Muscle layer of duodenum (tissue), 2 donors: ENCODE data around the gene EDC3.
"Not testable (repeated sequence)": the region's sequence is repeated elsewhere in the genome, so short reads cannot be mapped to it uniquely, and the experiment has no call there.

Experiments used
- H3K27ac ChIP-seq: one replicate; pipeline ENCODE4 v1.7.0; 2013; ENCODE audit warnings: mild to moderate bottlenecking, low read length
- H3K27me3 ChIP-seq: one replicate; pipeline ENCODE4 v1.7.0; 2013; ENCODE audit warnings: low read depth, mild to moderate bottlenecking, control low read depth, low read length
- H3K36me3 ChIP-seq, 2 donors: one replicate each; pipeline ENCODE4 v1.7.0; 2013; ENCODE audit warnings: low read length in 2 of 2, control low read depth in 1 of 2, mild to moderate bottlenecking in 1 of 2; ENCODE audit not compliant: insufficient read depth in 2 of 2, control insufficient read depth in 1 of 2
- H3K4me1 ChIP-seq, 2 donors: one replicate each; pipeline ENCODE4 v1.7.0; 2013; ENCODE audit warnings: low read length in 2 of 2, mild to moderate bottlenecking in 2 of 2, control low read depth in 1 of 2, moderate library complexity in 1 of 2; ENCODE audit not compliant: insufficient read depth in 2 of 2, control insufficient read depth in 1 of 2
- H3K4me3 ChIP-seq, 2 donors: one replicate each; pipeline ENCODE4 v1.7.0; 2013; ENCODE audit warnings: low read length in 2 of 2, low read depth in 1 of 2, mild to moderate bottlenecking in 1 of 2
- H3K9me3 ChIP-seq, 2 donors: one replicate each; pipeline ENCODE4 v1.7.0; 2013; ENCODE audit warnings: low read length in 2 of 2, control low read depth in 1 of 2, mild to moderate bottlenecking in 1 of 2; ENCODE audit not compliant: control insufficient read depth in 1 of 2
- donor health status: healthy.

EDC3 gene

DNA sequence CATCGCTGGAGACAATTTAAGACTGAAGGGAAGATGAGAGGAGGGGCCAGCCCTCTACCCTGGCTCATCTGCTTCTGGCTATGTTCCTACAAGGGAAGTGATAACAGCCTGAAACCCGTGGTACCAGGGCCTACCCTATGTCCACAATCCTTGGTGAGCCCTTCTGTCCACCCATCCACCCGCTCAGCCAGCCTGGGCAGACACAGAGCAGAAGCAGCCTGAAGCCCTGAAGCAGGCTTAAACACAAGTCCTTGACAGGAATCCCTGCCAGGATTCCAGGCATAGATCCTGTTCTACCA, 64.8 kb downstream of the EDC3 start:
- H3K4me1 ChIP-seq, result no peaks in the 10 kb centered on the region
- H3K4me3 ChIP-seq, result no peak overlapping the region
- no peaks in the 10 kb centered on the region for H3K9me3 ChIP-seq
- H3K27me3 ChIP-seq, result no peaks in the 10 kb centered on the region
- H3K27ac ChIP-seq, result no peak overlapping the region
- H3K36me3 ChIP-seq, result peaks cover 86 to 95% of the 10 kb centered on the region in 2 donors

DNA sequence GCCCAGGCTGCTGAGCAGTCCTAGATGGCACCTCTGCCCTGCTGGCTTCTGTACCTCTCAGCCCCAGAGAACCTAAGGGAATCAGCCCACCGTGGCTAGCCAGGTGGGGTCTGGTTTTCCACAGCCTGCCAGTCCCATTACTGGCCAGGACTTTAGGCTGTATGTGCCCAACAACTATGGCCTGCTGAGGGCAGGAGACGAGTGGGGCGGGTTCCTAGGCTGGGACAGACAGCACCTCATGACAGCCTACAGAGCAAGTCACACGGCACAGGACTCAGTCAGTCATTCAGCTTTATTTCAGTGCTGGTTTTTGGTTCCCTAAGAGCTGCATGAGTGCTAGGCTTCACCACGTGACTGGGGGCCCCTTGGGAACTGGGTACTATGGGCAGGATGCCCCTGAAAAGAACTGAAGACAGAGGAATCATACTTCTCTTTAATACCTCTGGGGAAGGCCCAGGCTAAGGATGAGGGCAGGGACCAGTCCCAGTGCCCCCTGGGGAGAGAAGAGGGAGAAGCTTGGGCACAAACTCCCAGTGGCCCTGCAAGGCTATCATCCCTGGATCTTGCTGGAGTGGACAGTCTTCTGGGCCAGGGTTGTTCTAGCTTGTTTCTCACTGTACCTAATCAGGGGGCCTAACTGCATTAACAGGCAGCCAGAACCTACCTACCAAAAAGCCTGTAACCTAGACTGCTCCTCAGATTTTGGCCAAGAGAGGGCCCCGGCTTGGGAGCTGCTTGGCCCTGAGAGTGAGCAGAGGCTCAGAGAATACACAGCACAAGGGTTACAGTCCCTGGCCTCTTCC, 65.3 kb downstream of the EDC3 start:
- Histone ChIP-seq H3K4me1 (no peaks in the 10 kb centered on the region), H3K4me3 (no peak overlapping the region), H3K27me3 (no peaks in the 10 kb centered on the region), H3K9me3 (no peaks in the 10 kb centered on the region), H3K27ac (no peak overlapping the region), H3K36me3 (peaks cover 86 to 95% of the 10 kb centered on the region in 2 donors)

DNA sequence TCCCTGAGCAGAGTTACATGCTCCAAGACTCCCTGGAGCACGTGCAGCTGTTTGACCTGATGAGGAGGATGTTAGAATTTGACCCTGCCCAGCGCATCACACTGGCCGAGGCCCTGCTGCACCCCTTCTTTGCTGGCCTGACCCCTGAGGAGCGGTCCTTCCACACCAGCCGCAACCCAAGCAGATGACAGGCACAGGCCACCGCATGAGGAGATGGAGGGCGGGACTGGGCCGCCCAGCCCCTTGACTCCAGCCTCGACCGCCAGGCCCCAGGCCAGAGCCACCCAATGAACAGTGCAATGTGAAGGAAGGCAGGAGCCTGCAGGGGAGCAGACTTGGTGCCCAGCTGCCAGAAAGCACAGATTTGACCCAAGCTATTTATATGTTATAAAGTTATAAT, 66.1 kb downstream of the EDC3 start:
- H3K27me3 ChIP-seq, H3K4me1 ChIP-seq, H3K9me3 ChIP-seq, H3K4me3 ChIP-seq, H3K27ac ChIP-seq: not testable (repeated sequence)
- H3K36me3 ChIP-seq, result peaks cover 87 to 98% of the 10 kb centered on the region in 2 donors

GRCh38 chr15:74628949-74629348, 66.9 kb downstream of the EDC3 start:
- no peaks in the 10 kb centered on the region for H3K27me3 ChIP-seq
- no peak overlapping the region for H3K27ac ChIP-seq
- no peaks in the 10 kb centered on the region for H3K9me3 ChIP-seq
- H3K4me1 ChIP-seq, result no peaks in the 10 kb centered on the region
- no peak overlapping the region for H3K4me3 ChIP-seq
- peaks cover 87 to 98% of the 10 kb centered on the region in 2 donors for H3K36me3 ChIP-seq

GRCh38 chr15:74628199-74628598, 67.6 kb downstream of the EDC3 start:
- H3K4me1 ChIP-seq, result no peaks in the 10 kb centered on the region
- no peaks in the 10 kb centered on the region for H3K9me3 ChIP-seq
- H3K27ac ChIP-seq, result no peak overlapping the region
- peaks cover 87 to 98% of the 10 kb centered on the region in 2 donors for H3K36me3 ChIP-seq
- H3K27me3 ChIP-seq, result no peaks in the 10 kb centered on the region
- H3K4me3 ChIP-seq, result no peak overlapping the region

GRCh38 chr15:74627766-74628165, 68.1 kb downstream of the EDC3 start:
- Histone ChIP-seq H3K36me3 (peaks cover 89 to 98% of the 10 kb centered on the region in 2 donors), H3K4me1 (no peaks in the 10 kb centered on the region), H3K9me3 (no peaks in the 10 kb centered on the region), H3K27me3 (no peaks in the 10 kb centered on the region), H3K4me3 (no peak overlapping the region), H3K27ac (no peak overlapping the region)

DNA sequence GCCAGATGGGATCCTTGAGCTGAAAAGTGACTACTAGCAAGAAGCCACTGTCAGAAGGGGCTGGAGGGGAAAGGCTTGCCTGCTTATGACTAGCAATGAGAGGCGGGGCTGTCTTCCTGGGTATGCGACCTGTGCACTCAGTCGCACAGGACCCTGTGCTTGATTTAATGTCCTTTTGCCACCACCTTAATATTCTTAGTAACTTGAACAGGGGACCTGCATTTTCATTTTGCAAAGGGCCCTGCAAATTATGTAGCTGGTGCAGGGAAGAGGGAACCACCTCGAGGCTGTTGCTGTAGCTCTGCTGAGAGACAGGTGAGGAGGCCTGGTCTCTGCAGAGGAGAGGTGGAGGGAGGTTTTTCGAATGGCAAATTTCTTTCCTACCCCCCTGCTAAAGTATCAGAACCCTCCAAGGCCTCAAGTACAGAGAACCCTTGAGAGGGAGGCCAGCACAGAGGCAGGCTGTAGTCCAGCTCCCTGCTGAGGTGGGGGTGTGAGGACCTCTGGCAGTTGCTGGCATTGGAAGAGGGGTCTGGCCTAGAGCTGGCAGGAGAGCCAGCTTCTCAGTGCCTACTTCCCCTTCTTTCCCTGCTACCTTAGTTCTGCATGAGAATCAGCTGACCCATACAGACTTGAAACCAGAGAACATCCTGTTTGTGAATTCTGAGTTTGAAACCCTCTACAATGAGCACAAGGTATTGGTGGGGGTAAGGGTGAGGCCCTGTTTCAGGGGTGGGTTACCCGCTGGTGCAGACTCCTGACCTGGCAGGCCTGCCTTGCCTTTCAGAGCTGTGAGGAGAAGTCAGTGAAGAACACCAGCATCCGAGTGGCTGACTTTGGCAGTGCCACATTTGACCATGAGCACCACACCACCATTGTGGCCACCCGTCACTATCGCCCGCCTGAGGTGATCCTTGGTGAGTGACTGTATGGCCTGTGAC, 68.8 kb downstream of the EDC3 start:
- no peaks in the 10 kb centered on the region for H3K4me1 ChIP-seq
- no peak overlapping the region for H3K27ac ChIP-seq
- no peaks in the 10 kb centered on the region for H3K27me3 ChIP-seq
- no peaks in the 10 kb centered on the region for H3K9me3 ChIP-seq
- H3K36me3 ChIP-seq, result peaks cover 89 to 98% of the 10 kb centered on the region in 2 donors
- no peak overlapping the region for H3K4me3 ChIP-seq

DNA sequence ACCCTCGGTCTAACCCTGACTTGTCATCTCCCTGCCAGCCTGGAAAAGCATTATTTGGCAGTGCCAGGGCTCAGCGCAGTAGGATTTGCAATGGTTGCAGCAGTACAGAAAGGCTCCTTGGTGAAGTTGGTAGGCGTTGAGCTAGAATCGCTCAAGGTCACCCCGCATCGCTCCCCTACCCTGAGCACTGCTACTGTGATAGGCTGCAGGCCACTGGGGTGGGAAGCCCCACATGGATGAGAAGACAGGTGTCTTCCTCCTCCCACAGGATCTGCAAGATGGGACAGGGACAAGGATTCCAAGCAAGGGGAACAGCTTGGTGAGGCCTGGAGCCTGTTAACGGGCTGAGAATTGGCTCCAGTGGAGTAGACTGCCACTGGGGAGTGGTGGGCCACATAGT, 69.5 kb downstream of the EDC3 start:
- peaks cover 0 to under 1% of the 10 kb centered on the region in 2 donors for H3K4me1 ChIP-seq
- no peaks in the 10 kb centered on the region for H3K27me3 ChIP-seq
- no peak overlapping the region for H3K4me3 ChIP-seq
- H3K27ac ChIP-seq, result no peak overlapping the region
- peaks cover 93 to 100% of the 10 kb centered on the region in 2 donors for H3K36me3 ChIP-seq
- H3K9me3 ChIP-seq, result no peaks in the 10 kb centered on the region

DNA sequence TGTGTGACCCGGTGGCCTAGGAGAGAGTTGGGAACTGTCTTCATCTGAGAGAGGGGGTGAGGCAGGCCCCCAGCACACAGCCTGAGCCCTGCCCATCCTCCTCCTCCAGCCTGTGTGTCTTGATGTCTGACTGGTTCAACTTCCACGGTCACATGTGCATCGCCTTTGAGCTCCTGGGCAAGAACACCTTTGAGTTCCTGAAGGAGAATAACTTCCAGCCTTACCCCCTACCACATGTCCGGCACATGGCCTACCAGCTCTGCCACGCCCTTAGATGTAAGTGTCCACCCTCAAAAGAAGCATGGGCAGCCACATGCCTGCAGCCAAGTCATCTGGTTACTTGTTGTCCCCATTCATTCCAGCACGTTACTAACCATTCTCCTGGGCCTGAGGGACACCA, 70.1 kb downstream of the EDC3 start:
- H3K27ac ChIP-seq, result no peak overlapping the region
- H3K4me1 ChIP-seq, result peaks cover 0 to 7% of the 10 kb centered on the region in 2 donors
- no peaks in the 10 kb centered on the region for H3K27me3 ChIP-seq
- no peaks in the 10 kb centered on the region for H3K9me3 ChIP-seq
- H3K4me3 ChIP-seq, result no peak overlapping the region
- H3K36me3 ChIP-seq, result peaks cover 92 to 100% of the 10 kb centered on the region in 2 donors

- Histone ChIP-seq H3K27ac (no peak overlapping the region), H3K4me1 (peaks cover 0 to 14% of the 10 kb centered on the region in 2 donors), H3K27me3 (no peaks in the 10 kb centered on the region), H3K4me3 (no peak overlapping the region), H3K9me3 (no peaks in the 10 kb centered on the region), H3K36me3 (peaks cover 99% of the 10 kb centered on the region in 2 donors)
These were observed 71.7 kb downstream of the EDC3 start for GRCh38 chr15:74624020-74624602.

DNA sequence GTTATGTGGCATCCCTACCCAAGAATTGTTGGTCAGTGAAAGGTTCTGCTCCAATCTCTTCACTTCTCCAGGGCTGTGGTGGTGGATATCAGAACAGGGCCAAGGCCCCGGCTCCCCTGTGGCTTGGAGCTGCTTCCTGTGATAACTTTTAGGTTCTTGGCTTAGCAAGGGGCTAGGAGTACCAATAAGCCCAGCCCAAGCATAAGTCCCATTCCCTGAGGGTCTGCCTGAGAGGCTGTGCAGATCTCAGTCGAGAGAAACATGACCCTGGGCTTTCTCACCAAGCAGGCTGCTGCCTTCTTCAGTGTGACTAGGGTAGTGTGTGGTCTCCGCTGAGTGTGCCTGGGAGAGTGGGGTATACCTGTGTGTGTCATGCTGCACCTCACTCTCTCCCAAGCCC, 73.1 kb downstream of the EDC3 start:
- no peak overlapping the region for H3K4me3 ChIP-seq
- H3K9me3 ChIP-seq, result no peaks in the 10 kb centered on the region
- H3K27ac ChIP-seq, result no peak overlapping the region
- H3K4me1 ChIP-seq, result peaks cover 0 to 25% of the 10 kb centered on the region in 2 donors
- H3K36me3 ChIP-seq, result peaks cover 86 to 88% of the 10 kb centered on the region in 2 donors
- H3K27me3 ChIP-seq, result no peaks in the 10 kb centered on the region
